ENCODE data around the gene CD14.
"Not testable (repeated sequence)": the region's sequence is repeated elsewhere in the genome, so short reads cannot be mapped to it uniquely, and the experiment has no call there.

The CD14 gene

GRCh38 chr5:140593070-140593469 lies 39.9 kb downstream of the CD14 start:
- DNase-seq, result not testable (repeated sequence)

GRCh38 chr5:140591747-140592372 lies 41.1 kb downstream of the CD14 start:
- no peak for DNase-seq

GRCh38 chr5:140590861-140591260 lies 42.1 kb downstream of the CD14 start:
- no peak for DNase-seq

- DNase-seq, result no peak
Observed at GRCh38 chr5:140588311-140589070, 44.5 kb downstream of the CD14 start.

- no peak for DNase-seq
Observed at GRCh38 chr5:140587495-140587894, 45.5 kb downstream of the CD14 start.
